ENCODE results near the gene CUL3. TPM values are rescaled to one million over a fixed set of nuclear protein-coding genes. Genes with fewer than 3 reads are reported as not detected.

Gene CUL3
- total and polyA plus RNA-seq, 10 of the 15 experiments (the other 5 are each of a cell fraction or from before 2014, with no cell fraction given), result 22.0 to 95.4 (median 53.4) TPM

- Histone ChIP-seq H3K27ac (ENCODE audit: control insufficient read depth, insufficient read depth) (no peak overlapping the region), H3K36me3 (ENCODE audit: control insufficient read depth in 2 of 2, insufficient read depth in 2 of 2, low read length in 1 of 2) (no peaks in the 10 kb centered on the region), H3K9me3 (replicated peaks; ENCODE audit: control insufficient read depth, insufficient read depth, low read length) (no peaks in the 10 kb centered on the region), H3K27me3 (replicated peaks in 1 of 2; ENCODE audit: control insufficient read depth in 2 of 2, insufficient read depth in 2 of 2, low read length in 1 of 2) (no peaks in the 10 kb centered on the region), H3K79me2 (ENCODE audit: control insufficient read depth, insufficient read depth, low read length) (no peaks in the 10 kb centered on the region), H3K9ac (ENCODE audit: control insufficient read depth, insufficient read depth, low read length) (no peak overlapping the region), H3K4me3 (no peak overlapping the region), H3K4me1 (ENCODE audit: control insufficient read depth, insufficient read depth, low read length) (no peaks in the 10 kb centered on the region; the same call in 1 of the 2 replicates), H3K4me2 (ENCODE audit: control insufficient read depth, insufficient read depth) (no peak overlapping the region), H4K20me1 (ENCODE audit: control insufficient read depth, insufficient read depth) (no peaks in the 10 kb centered on the region), H2AFZ (ENCODE audit: control insufficient read depth, low read depth, low read length) (no peak overlapping the region)
- BruUV-seq (replicated peaks), result no TSS peak
- WGBS (ENCODE audit: insufficient coverage, insufficient replicate concordance, low lambda C conversion rate, missing lambda C conversion rate), result 37% methylated on average over 5 of the region's 5 CpGs
- no peak for TF ChIP-seq POLR2AphosphoS5 (IDR thresholded peaks at IDR 0.05; ENCODE audit: low read length)
- no peak for TF ChIP-seq RBBP5 (conservative IDR thresholded peaks at IDR 0.05)
- TF ChIP-seq SUZ12 (IDR thresholded peaks at IDR 0.05; ENCODE audit: unreplicated experiment), result no peak
- TF ChIP-seq ZNF24 (IDR thresholded peaks at IDR 0.05), result no peak
- TF ChIP-seq MAX (IDR thresholded peaks at IDR 0.05; ENCODE audit: low read depth, low read length), result no peak
- no peak for TF ChIP-seq NFYB (IDR thresholded peaks at IDR 0.05; ENCODE audit: insufficient read depth, low read depth, low read length)
- TF ChIP-seq PAX5 (IDR thresholded peaks at IDR 0.05; ENCODE audit: borderline replicate concordance, low read depth, low read length), result no peak
- no peak for TF ChIP-seq ESRRA (IDR thresholded peaks at IDR 0.05; ENCODE audit: low read length)
- no peak for TF ChIP-seq YBX1 (IDR thresholded peaks at IDR 0.05)
- no peak for TF ChIP-seq WRNIP1 (IDR thresholded peaks at IDR 0.05; ENCODE audit: borderline replicate concordance, low read depth, low read length)
- no peak for TF ChIP-seq ZNF687 (IDR thresholded peaks at IDR 0.05)
- no peak for TF ChIP-seq KAT2A (conservative IDR thresholded peaks at IDR 0.05; ENCODE audit: control insufficient read depth, low read depth, low read length)
- in situ Hi-C loops (cut with MboI) (no loop called here), intact Hi-C loops (cut with micrococcal nuclease; ENCODE audit: unreplicated experiment) (no loop called here)
- ChIA-PET POLR2A (no interaction called here), SMC1A (ENCODE audit: uncharacterized antibody, unreplicated experiment) (interaction anchor here (1.0 kb wide), 1 partner anchor 12 kb away, joined by 4 read pairs; no protein-coding TSS in a partner anchor), CTCF (no interaction called here), RAD21 (ENCODE audit: unreplicated experiment) (no interaction called here)
- FAIRE-seq (no peak), ATAC-seq (no peak), DNase-seq (ENCODE audit: low read depth, low spot score) (no peak)
These were observed 9.7 kb upstream of the CUL3 start for GRCh38 chr2:224594840-224595239.

Data from GM12878 (cell line).